Fibroblast of lung (primary cell): ENCODE data around the gene EXOSC3. TPM values are rescaled to one million over a fixed set of nuclear protein-coding genes. Genes with fewer than 3 reads are reported as not detected.
A peak's percentile ranks its signal among the peaks of the same experiment; 100 is the strongest.

Experiments
- DNase-seq, 2 donors: peaks; one replicate each; pipeline versions ENCODE4 v3.0.0 to v3.0.0-alpha.2; 2010; ENCODE audit warnings: low read depth in 2 of 2
- H2AFZ ChIP-seq: 2 replicates; pipeline ENCODE4 v1.5.1; 2012; ENCODE audit warnings: low read length, control low read depth, inconsistent platforms
- H3K27ac ChIP-seq: 2 replicates; pipeline ENCODE4 v1.5.1; 2011; ENCODE audit warnings: low read length, control low read depth; ENCODE audit not compliant: insufficient read depth
- H3K27me3 ChIP-seq: 2 replicates; pipeline ENCODE4 v1.5.1; 2011; ENCODE audit warnings: mild to moderate bottlenecking, low read length; ENCODE audit not compliant: control insufficient read depth, insufficient read depth
- H3K36me3 ChIP-seq: 2 replicates; pipeline ENCODE4 v1.5.1; 2011; ENCODE audit warnings: low read length; ENCODE audit not compliant: control insufficient read depth, insufficient read depth
- H3K4me1 ChIP-seq: 2 replicates; pipeline ENCODE4 v1.5.1; 2011; ENCODE audit warnings: low read length; ENCODE audit not compliant: control insufficient read depth, insufficient read depth; ENCODE audit errors: extremely low read depth
- H3K4me2 ChIP-seq: 2 replicates; pipeline ENCODE4 v1.5.1; 2011; ENCODE audit warnings: low read length, control low read depth; ENCODE audit not compliant: insufficient read depth; ENCODE audit errors: extremely low read depth
- H3K4me3 ChIP-seq, 4 experiments: fragments of 200-600 bp in 1 of 4; sonication (generic) in 1 of 4; replicated peaks in 1 of 4; 2 replicates each; pipeline ENCODE4 v1.5.1; 2011 to 2016; ENCODE audit warnings: low read length in 4 of 4, low read depth in 3 of 4, mild to moderate bottlenecking in 3 of 4, control low read depth in 2 of 4, inconsistent platforms in 1 of 4, mixed read lengths in 1 of 4; ENCODE audit not compliant: insufficient read depth in 1 of 4; ENCODE audit errors: control extremely low read depth in 1 of 4
- H3K79me2 ChIP-seq: 2 replicates; pipeline ENCODE4 v1.5.1; 2012; ENCODE audit warnings: mild to moderate bottlenecking, low read length, inconsistent platforms; ENCODE audit not compliant: control insufficient read depth, insufficient read depth
- H3K9ac ChIP-seq: 2 replicates; pipeline ENCODE4 v1.5.1; 2011; ENCODE audit warnings: mild to moderate bottlenecking, low read length, control low read depth; ENCODE audit not compliant: insufficient read depth
- H3K9me3 ChIP-seq: 2 replicates; pipeline ENCODE4 v1.5.1; 2012; ENCODE audit warnings: low read depth, low read length; ENCODE audit not compliant: control insufficient read depth, insufficient read depth
- H4K20me1 ChIP-seq: 2 replicates; pipeline ENCODE4 v1.5.1; 2011; ENCODE audit warnings: low read length; ENCODE audit not compliant: control insufficient read depth, insufficient read depth; ENCODE audit errors: extremely low read depth
- EZH2 ChIP-seq: IDR thresholded peaks from 2 replicates; pipeline ENCODE4 v1.5.1; 2012; ENCODE audit warnings: low read length, control low read depth, mild to moderate bottlenecking; ENCODE audit errors: missing control alignments
- polyA plus RNA-seq, 2 donors: library from polyadenylated mRNA; depleted of rRNA in 1 of 2; stranded (reverse) in 1 of 2; unstranded in 1 of 2; fragments of >200 nt; gene quantifications; 2 replicates each; pipeline ENCODE4 v1.2.1, GENCODE V29; 2011 to 2012; ENCODE audit warnings: missing spikeins in 1 of 2
- total RNA-seq: library from RNA; depleted of rRNA; stranded (reverse); fragments of >200 nt; gene quantifications from 2 replicates; pipeline ENCODE4 v1.2.1, GENCODE V29; 2014
- TF ChIP-seq, protein P1 (sequence below), 2 donors: IDR thresholded peaks in 1 of 2; conservative IDR thresholded peaks in 1 of 2; 1 replicate in 1 of 2; 2 replicates in 1 of 2; pipeline ENCODE4 v1.5.1; 2011 to 2012; ENCODE audit warnings: low read length in 2 of 2, control low read depth in 1 of 2, inconsistent platforms in 1 of 2, low read depth in 1 of 2, mild to moderate bottlenecking in 1 of 2

EXOSC3 gene
- total and polyA plus RNA-seq, 2 donors (not counting 1 experiment from before 2014, with no cell fraction given), result 19.0 to 34.0 TPM

DNA sequence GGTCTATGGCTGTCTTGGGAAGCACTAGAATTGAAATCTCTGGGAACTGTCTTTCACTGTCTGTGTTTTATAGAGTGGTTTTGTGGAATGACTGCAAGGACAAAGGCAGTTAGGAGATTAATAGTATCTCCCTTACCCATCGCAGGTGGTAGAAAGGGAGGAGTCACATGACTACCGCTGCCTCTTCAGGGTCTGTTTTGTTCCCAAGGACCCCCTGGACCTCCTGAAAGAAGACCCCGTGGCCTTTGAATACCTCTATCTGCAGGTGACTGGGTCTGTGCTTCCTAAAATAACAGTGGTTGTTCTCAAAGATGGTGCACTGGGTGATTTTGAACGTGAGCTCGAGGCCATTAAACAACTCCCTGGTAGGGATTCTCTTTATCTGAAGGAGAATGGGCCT is 54.0 kb downstream of the EXOSC3 start:
- Histone ChIP-seq H4K20me1 (no peaks in the 10 kb centered on the region), H2AFZ (no peak overlapping the region), H3K27me3 (peaks cover 40% of the 10 kb centered on the region), H3K27ac (no peak overlapping the region), H3K79me2 (no peaks in the 10 kb centered on the region), H3K9me3 (no peaks in the 10 kb centered on the region), H3K36me3 (no peaks in the 10 kb centered on the region), H3K4me3 (no peak overlapping the region), H3K4me1 (no peaks in the 10 kb centered on the region), H3K4me2 (no peak overlapping the region), H3K9ac (no peak overlapping the region)
- TF ChIP-seq EZH2, result no peak
- TF ChIP-seq, protein P1, sequence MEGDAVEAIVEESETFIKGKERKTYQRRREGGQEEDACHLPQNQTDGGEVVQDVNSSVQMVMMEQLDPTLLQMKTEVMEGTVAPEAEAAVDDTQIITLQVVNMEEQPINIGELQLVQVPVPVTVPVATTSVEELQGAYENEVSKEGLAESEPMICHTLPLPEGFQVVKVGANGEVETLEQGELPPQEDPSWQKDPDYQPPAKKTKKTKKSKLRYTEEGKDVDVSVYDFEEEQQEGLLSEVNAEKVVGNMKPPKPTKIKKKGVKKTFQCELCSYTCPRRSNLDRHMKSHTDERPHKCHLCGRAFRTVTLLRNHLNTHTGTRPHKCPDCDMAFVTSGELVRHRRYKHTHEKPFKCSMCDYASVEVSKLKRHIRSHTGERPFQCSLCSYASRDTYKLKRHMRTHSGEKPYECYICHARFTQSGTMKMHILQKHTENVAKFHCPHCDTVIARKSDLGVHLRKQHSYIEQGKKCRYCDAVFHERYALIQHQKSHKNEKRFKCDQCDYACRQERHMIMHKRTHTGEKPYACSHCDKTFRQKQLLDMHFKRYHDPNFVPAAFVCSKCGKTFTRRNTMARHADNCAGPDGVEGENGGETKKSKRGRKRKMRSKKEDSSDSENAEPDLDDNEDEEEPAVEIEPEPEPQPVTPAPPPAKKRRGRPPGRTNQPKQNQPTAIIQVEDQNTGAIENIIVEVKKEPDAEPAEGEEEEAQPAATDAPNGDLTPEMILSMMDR (conservative IDR thresholded peaks at IDR 0.05 in 1 of 2, IDR thresholded peaks at IDR 0.05 in 1 of 2; ENCODE audit: low read depth in 1 of 2, low read length in 2 of 2), result no peak
- no peak for DNase-seq

DNA sequence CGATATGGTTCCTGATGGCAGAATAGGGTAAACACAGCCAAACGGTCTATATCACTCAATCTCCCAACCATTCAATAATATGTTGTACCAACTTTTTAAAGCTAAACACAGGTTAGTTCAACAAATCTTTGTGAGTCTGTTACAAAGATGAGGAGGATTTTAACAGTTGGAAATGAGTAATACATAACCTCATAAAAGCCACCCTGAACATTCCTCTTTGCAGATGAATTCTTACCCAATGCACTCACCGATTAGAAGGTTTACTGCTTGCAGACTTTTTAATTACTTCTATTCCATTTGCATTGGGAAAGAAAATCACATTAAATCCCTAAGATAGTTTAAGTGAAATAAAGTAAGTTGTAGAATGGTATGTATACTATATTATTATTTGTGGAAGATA is 54.6 kb downstream of the EXOSC3 start:
- Histone ChIP-seq H3K9ac (no peak overlapping the region), H3K9me3 (no peaks in the 10 kb centered on the region), H3K36me3 (no peaks in the 10 kb centered on the region), H3K4me2 (no peak overlapping the region), H2AFZ (no peak overlapping the region), H3K79me2 (no peaks in the 10 kb centered on the region), H4K20me1 (no peaks in the 10 kb centered on the region), H3K27me3 (peaks cover 40% of the 10 kb centered on the region), H3K4me1 (no peaks in the 10 kb centered on the region), H3K4me3 (no peak overlapping the region), H3K27ac (no peak overlapping the region)
- DNase-seq, result peak in 1 of 2 donors; percentile 32
- TF ChIP-seq, protein P1 (conservative IDR thresholded peaks at IDR 0.05 in 1 of 2, IDR thresholded peaks at IDR 0.05 in 1 of 2; ENCODE audit: low read depth in 1 of 2, low read length in 2 of 2), result no peak
- TF ChIP-seq EZH2, result no peak

Other genes starting within 250 kb of the EXOSC3 start
- 11.6 and 12.2 TPM in 2 replicates for gene FBXO10, start 208.7 kb downstream of the EXOSC3 start, total RNA-seq
- gene FBXO10, start 208.7 kb downstream of the EXOSC3 start, polyA plus RNA-seq, result 7.6 and 8.2 TPM in 2 replicates
- gene TOMM5, start 192.5 kb downstream of the EXOSC3 start, total RNA-seq, result 113 and 128 TPM in 2 replicates
- 162 and 203 TPM in 2 replicates for gene TOMM5, start 192.5 kb downstream of the EXOSC3 start, polyA plus RNA-seq
- gene FRMPD1, start 134.1 kb downstream of the EXOSC3 start, total RNA-seq, result not detected in 2 replicates
- not detected in 2 replicates for gene FRMPD1, start 134.1 kb downstream of the EXOSC3 start, polyA plus RNA-seq
- gene TRMT10B, start 31.3 kb downstream of the EXOSC3 start, total RNA-seq, result 3.9 and 5.6 TPM in 2 replicates
- 6.6 and 7.5 TPM in 2 replicates for gene TRMT10B, start 31.3 kb downstream of the EXOSC3 start, polyA plus RNA-seq
- 18.7 and 26.6 TPM in 2 replicates for gene DCAF10, start 15.7 kb upstream of the EXOSC3 start, total RNA-seq
- 23.3 and 33.5 TPM in 2 replicates for gene DCAF10, start 15.7 kb upstream of the EXOSC3 start, polyA plus RNA-seq
- gene SLC25A51, start 119.1 kb upstream of the EXOSC3 start, total RNA-seq, result 91.7 and 100 TPM in 2 replicates
- 39.3 and 41.6 TPM in 2 replicates for gene SLC25A51, start 119.1 kb upstream of the EXOSC3 start, polyA plus RNA-seq